ENCODE results near the gene KCNE4. TPM values are rescaled to one million over a fixed set of nuclear protein-coding genes. Genes with fewer than 3 reads are reported as not detected.

The KCNE4 gene
- total and polyA plus RNA-seq, 9 of the 15 experiments (the other 6 are each of a cell fraction or from before 2014, with no cell fraction given), result not detected

DNA sequence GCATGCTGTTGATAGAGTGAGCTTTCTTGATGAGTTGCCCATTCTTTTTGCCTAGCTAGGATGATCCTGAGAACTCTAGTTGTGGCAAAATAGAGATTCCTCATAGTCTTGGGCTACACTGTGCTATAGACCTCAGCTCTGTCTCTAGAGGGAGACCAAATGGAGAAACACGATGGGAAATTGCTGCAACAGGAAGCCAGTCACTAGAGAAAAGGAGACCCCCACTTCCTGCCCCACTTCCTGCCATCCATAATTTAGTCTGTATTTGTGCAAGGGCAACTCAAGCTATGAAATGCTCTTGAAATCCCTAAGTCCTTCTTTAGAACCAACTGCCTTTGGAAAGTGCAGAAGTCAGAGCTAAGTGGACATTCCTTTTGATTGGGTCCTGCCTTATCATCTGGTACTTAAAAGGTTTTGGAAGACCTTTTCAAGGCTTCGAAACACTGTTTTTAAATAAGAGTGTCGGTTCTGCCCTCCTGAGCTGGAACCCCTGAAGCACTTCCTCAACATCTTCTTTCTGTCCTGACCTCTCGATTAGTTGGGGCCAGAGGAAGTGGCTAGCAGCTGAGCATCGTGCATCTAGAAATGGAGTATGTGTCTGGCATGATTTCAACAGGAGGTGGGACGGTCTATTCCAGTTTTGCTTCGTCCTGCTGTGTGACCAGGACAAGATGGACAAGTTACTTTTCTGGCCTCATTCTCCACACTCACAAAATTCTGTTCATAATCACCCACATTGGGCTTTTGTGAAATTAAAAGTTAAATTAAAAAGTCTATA, 8.6 kb upstream of the KCNE4 start (continued):
- TF ChIP-seq, protein P1, sequence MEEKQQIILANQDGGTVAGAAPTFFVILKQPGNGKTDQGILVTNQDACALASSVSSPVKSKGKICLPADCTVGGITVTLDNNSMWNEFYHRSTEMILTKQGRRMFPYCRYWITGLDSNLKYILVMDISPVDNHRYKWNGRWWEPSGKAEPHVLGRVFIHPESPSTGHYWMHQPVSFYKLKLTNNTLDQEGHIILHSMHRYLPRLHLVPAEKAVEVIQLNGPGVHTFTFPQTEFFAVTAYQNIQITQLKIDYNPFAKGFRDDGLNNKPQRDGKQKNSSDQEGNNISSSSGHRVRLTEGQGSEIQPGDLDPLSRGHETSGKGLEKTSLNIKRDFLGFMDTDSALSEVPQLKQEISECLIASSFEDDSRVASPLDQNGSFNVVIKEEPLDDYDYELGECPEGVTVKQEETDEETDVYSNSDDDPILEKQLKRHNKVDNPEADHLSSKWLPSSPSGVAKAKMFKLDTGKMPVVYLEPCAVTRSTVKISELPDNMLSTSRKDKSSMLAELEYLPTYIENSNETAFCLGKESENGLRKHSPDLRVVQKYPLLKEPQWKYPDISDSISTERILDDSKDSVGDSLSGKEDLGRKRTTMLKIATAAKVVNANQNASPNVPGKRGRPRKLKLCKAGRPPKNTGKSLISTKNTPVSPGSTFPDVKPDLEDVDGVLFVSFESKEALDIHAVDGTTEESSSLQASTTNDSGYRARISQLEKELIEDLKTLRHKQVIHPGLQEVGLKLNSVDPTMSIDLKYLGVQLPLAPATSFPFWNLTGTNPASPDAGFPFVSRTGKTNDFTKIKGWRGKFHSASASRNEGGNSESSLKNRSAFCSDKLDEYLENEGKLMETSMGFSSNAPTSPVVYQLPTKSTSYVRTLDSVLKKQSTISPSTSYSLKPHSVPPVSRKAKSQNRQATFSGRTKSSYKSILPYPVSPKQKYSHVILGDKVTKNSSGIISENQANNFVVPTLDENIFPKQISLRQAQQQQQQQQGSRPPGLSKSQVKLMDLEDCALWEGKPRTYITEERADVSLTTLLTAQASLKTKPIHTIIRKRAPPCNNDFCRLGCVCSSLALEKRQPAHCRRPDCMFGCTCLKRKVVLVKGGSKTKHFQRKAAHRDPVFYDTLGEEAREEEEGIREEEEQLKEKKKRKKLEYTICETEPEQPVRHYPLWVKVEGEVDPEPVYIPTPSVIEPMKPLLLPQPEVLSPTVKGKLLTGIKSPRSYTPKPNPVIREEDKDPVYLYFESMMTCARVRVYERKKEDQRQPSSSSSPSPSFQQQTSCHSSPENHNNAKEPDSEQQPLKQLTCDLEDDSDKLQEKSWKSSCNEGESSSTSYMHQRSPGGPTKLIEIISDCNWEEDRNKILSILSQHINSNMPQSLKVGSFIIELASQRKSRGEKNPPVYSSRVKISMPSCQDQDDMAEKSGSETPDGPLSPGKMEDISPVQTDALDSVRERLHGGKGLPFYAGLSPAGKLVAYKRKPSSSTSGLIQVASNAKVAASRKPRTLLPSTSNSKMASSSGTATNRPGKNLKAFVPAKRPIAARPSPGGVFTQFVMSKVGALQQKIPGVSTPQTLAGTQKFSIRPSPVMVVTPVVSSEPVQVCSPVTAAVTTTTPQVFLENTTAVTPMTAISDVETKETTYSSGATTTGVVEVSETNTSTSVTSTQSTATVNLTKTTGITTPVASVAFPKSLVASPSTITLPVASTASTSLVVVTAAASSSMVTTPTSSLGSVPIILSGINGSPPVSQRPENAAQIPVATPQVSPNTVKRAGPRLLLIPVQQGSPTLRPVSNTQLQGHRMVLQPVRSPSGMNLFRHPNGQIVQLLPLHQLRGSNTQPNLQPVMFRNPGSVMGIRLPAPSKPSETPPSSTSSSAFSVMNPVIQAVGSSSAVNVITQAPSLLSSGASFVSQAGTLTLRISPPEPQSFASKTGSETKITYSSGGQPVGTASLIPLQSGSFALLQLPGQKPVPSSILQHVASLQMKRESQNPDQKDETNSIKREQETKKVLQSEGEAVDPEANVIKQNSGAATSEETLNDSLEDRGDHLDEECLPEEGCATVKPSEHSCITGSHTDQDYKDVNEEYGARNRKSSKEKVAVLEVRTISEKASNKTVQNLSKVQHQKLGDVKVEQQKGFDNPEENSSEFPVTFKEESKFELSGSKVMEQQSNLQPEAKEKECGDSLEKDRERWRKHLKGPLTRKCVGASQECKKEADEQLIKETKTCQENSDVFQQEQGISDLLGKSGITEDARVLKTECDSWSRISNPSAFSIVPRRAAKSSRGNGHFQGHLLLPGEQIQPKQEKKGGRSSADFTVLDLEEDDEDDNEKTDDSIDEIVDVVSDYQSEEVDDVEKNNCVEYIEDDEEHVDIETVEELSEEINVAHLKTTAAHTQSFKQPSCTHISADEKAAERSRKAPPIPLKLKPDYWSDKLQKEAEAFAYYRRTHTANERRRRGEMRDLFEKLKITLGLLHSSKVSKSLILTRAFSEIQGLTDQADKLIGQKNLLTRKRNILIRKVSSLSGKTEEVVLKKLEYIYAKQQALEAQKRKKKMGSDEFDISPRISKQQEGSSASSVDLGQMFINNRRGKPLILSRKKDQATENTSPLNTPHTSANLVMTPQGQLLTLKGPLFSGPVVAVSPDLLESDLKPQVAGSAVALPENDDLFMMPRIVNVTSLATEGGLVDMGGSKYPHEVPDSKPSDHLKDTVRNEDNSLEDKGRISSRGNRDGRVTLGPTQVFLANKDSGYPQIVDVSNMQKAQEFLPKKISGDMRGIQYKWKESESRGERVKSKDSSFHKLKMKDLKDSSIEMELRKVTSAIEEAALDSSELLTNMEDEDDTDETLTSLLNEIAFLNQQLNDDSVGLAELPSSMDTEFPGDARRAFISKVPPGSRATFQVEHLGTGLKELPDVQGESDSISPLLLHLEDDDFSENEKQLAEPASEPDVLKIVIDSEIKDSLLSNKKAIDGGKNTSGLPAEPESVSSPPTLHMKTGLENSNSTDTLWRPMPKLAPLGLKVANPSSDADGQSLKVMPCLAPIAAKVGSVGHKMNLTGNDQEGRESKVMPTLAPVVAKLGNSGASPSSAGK (IDR thresholded peaks at IDR 0.05), result peak; percentile 65
- TF ChIP-seq RAD51 (IDR thresholded peaks at IDR 0.05; ENCODE audit: borderline replicate concordance, low read depth) (no peak), ZNF584 (CRISPR knock-in tag; IDR thresholded peaks at IDR 0.05; ENCODE audit: low read depth) (0 out of 2 replicates have a peak, but pooled peaks have one; percentile 10), GATAD2B (IDR thresholded peaks at IDR 0.05; ENCODE audit: borderline replicate concordance) (no peak), FOXA1 (IDR thresholded peaks at IDR 0.05; ENCODE audit: borderline replicate concordance) (no peak), TRIM28 (IDR thresholded peaks at IDR 0.05) (no peak), NR2C2 (CRISPR knock-in tag; IDR thresholded peaks at IDR 0.05) (no peak), NR2C2 (tag; IDR thresholded peaks at IDR 0.05) (peak; percentile 39; the same call in 1 of the 2 replicates)
- TF ChIP-seq, protein P2, sequence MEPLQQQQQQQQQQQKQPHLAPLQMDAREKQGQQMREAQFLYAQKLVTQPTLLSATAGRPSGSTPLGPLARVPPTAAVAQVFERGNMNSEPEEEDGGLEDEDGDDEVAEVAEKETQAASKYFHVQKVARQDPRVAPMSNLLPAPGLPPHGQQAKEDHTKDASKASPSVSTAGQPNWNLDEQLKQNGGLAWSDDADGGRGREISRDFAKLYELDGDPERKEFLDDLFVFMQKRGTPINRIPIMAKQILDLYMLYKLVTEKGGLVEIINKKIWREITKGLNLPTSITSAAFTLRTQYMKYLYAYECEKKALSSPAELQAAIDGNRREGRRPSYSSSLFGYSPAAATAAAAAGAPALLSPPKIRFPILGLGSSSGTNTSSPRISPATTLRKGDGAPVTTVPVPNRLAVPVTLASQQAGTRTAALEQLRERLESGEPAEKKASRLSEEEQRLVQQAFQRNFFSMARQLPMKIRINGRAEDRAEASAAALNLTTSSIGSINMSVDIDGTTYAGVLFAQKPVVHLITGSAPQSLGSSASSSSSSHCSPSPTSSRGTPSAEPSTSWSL (CRISPR knock-in tag; IDR thresholded peaks at IDR 0.05; ENCODE audit: borderline replicate concordance), result no peak
- TF ChIP-seq, protein P3, sequence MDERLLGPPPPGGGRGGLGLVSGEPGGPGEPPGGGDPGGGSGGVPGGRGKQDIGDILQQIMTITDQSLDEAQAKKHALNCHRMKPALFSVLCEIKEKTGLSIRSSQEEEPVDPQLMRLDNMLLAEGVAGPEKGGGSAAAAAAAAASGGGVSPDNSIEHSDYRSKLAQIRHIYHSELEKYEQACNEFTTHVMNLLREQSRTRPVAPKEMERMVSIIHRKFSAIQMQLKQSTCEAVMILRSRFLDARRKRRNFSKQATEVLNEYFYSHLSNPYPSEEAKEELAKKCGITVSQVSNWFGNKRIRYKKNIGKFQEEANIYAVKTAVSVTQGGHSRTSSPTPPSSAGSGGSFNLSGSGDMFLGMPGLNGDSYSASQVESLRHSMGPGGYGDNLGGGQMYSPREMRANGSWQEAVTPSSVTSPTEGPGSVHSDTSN (CRISPR knock-in tag; IDR thresholded peaks at IDR 0.05; ENCODE audit: low read depth), result no peak
- TF ChIP-seq, protein P3 (tag; conservative IDR thresholded peaks at IDR 0.05; ENCODE audit: low read depth), result 0 out of 2 replicates have a peak, but pooled peaks have one; percentile 29
